ENCODE data around the gene TLCD3B.

DNA sequence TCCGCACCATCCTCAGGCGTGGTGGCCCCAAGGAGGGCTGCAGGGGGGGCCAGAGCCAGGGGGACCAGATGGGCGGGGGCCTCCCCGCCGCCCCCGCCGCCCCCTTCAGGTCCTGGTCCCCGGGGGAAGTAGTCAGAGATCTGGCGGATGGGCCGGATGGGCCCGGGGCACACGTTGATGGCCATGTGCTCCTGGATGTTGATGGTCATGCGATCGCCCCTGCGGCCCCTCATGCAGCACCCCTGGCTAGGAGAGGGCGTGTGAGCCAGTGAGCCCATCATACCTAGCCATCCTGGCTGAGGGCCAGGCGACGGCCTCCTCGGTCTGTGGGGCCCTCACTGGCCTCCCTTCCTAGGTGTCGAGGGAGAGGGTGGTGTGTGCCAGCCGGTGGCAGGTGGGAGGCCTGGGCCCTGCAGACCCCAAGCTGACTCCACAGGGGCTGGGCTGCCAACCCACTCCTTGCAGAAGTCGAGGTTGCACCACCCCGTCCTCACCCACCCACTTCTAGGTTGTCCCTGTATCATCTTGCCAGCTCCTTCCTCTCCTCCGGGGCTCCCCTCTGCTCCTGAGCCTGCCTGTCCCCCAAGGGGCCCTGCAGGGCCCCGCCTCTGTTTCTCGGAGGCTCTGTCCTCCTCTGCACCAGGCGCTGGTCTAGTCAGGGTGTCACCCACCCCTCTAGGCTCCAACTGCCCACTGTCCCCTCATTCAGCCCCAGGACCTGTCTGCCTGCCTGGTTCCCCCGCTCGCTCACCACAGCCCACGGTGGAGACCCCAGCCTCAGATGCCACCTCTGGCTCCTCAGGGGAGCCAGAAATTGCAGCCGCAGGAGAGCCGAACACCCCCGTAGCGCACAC lies 20.9 kb downstream of the TLCD3B start:
- TF ChIP-seq FOS (IDR thresholded peaks at IDR 0.05; ENCODE audit: extremely low read depth, insufficient read length) (no peak), ZNF274 (IDR thresholded peaks at IDR 0.05; ENCODE audit: borderline replicate concordance, low read depth, low read length) (no peak), ZNF174 (CRISPR knock-in tag; IDR thresholded peaks at IDR 0.05) (no peak), EZH2 (IDR thresholded peaks at IDR 0.05; ENCODE audit: borderline replicate concordance, low read depth, low read length) (no peak), TEAD1 (CRISPR knock-in tag; IDR thresholded peaks at IDR 0.05) (no peak), PRPF4 (IDR thresholded peaks at IDR 0.05; ENCODE audit: insufficient read depth, low read depth, low read length, poor library complexity, severe bottlenecking) (no peak)
- TF ChIP-seq, protein P1, sequence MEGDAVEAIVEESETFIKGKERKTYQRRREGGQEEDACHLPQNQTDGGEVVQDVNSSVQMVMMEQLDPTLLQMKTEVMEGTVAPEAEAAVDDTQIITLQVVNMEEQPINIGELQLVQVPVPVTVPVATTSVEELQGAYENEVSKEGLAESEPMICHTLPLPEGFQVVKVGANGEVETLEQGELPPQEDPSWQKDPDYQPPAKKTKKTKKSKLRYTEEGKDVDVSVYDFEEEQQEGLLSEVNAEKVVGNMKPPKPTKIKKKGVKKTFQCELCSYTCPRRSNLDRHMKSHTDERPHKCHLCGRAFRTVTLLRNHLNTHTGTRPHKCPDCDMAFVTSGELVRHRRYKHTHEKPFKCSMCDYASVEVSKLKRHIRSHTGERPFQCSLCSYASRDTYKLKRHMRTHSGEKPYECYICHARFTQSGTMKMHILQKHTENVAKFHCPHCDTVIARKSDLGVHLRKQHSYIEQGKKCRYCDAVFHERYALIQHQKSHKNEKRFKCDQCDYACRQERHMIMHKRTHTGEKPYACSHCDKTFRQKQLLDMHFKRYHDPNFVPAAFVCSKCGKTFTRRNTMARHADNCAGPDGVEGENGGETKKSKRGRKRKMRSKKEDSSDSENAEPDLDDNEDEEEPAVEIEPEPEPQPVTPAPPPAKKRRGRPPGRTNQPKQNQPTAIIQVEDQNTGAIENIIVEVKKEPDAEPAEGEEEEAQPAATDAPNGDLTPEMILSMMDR (IDR thresholded peaks at IDR 0.05 in 2 of 3, conservative IDR thresholded peaks at IDR 0.05 in 1 of 3; ENCODE audit: insufficient read depth in 2 of 3, low read depth in 1 of 3, low read length in 3 of 3), result no peak
- TF ChIP-seq, protein P2, sequence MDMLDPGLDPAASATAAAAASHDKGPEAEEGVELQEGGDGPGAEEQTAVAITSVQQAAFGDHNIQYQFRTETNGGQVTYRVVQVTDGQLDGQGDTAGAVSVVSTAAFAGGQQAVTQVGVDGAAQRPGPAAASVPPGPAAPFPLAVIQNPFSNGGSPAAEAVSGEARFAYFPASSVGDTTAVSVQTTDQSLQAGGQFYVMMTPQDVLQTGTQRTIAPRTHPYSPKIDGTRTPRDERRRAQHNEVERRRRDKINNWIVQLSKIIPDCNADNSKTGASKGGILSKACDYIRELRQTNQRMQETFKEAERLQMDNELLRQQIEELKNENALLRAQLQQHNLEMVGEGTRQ (CRISPR knock-in tag; IDR thresholded peaks at IDR 0.05), result no peak
- TF ChIP-seq, protein P3, sequence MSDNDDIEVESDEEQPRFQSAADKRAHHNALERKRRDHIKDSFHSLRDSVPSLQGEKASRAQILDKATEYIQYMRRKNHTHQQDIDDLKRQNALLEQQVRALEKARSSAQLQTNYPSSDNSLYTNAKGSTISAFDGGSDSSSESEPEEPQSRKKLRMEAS (CRISPR knock-in tag; IDR thresholded peaks at IDR 0.05), result no peak
- TF ChIP-seq, protein P4, sequence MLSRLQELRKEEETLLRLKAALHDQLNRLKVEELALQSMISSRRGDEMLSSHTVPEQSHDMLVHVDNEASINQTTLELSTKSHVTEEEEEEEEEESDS (CRISPR knock-in tag; IDR thresholded peaks at IDR 0.05), result no peak
- TF ChIP-seq, protein P5, sequence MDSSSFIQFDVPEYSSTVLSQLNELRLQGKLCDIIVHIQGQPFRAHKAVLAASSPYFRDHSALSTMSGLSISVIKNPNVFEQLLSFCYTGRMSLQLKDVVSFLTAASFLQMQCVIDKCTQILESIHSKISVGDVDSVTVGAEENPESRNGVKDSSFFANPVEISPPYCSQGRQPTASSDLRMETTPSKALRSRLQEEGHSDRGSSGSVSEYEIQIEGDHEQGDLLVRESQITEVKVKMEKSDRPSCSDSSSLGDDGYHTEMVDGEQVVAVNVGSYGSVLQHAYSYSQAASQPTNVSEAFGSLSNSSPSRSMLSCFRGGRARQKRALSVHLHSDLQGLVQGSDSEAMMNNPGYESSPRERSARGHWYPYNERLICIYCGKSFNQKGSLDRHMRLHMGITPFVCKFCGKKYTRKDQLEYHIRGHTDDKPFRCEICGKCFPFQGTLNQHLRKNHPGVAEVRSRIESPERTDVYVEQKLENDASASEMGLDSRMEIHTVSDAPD (CRISPR knock-in tag; IDR thresholded peaks at IDR 0.05), result no peak

Measured in K562 (cell line).